HEK293T (cell line): Measurements from ENCODE around the gene RHOXF2.

Source experiments
- CTBP1 ChIP-seq: fragments of 450-650 bp; IDR thresholded peaks from 2 replicates; pipeline ENCODE4 v1.6.1; 2016; ENCODE audit warnings: borderline replicate concordance
- FOXA1 ChIP-seq: fragments of 450-650 bp; IDR thresholded peaks from 2 replicates; pipeline ENCODE4 v1.6.1; 2016; ENCODE audit warnings: mild to moderate bottlenecking

GRCh38 chrX:120200851-120201250 lies 42.4 kb downstream of the RHOXF2 start:
- TF ChIP-seq FOXA1 (no peak), CTBP1 (no peak)
